HFF-Myc (cell line): ENCODE data around the gene ARMS2.

ENCODE experiments used
- DNase-seq: peaks from one replicate; pipeline ENCODE4 v3.0.0-alpha.2; 2011; ENCODE audit warnings: low read depth; ENCODE audit errors: extremely low read depth
- H3K4me3 ChIP-seq: replicated peaks from 2 replicates; pipeline ENCODE4 v1.5.1; 2011; ENCODE audit warnings: low read depth, mild to moderate bottlenecking, control low read depth, low read length
- TF ChIP-seq, protein P1 (sequence below): IDR thresholded peaks from 2 replicates; pipeline ENCODE4 v1.5.1; 2012; ENCODE audit warnings: mild to moderate bottlenecking, low read depth, low read length, control low read depth; ENCODE audit errors: missing control alignments

The ARMS2 gene

GRCh38 chr10:122492006-122492405 lies 37.6 kb downstream of the ARMS2 start:
- TF ChIP-seq, protein P1, sequence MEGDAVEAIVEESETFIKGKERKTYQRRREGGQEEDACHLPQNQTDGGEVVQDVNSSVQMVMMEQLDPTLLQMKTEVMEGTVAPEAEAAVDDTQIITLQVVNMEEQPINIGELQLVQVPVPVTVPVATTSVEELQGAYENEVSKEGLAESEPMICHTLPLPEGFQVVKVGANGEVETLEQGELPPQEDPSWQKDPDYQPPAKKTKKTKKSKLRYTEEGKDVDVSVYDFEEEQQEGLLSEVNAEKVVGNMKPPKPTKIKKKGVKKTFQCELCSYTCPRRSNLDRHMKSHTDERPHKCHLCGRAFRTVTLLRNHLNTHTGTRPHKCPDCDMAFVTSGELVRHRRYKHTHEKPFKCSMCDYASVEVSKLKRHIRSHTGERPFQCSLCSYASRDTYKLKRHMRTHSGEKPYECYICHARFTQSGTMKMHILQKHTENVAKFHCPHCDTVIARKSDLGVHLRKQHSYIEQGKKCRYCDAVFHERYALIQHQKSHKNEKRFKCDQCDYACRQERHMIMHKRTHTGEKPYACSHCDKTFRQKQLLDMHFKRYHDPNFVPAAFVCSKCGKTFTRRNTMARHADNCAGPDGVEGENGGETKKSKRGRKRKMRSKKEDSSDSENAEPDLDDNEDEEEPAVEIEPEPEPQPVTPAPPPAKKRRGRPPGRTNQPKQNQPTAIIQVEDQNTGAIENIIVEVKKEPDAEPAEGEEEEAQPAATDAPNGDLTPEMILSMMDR, result no peak
- DNase-seq, result no peak
- H3K4me3 ChIP-seq, result no peak overlapping the region

GRCh38 chr10:122492999-122493481 lies 38.6 kb downstream of the ARMS2 start:
- DNase-seq, result no peak
- TF ChIP-seq, protein P1, result no peak
- no peak overlapping the region; the same call in 1 of the 2 replicates for H3K4me3 ChIP-seq

DNA sequence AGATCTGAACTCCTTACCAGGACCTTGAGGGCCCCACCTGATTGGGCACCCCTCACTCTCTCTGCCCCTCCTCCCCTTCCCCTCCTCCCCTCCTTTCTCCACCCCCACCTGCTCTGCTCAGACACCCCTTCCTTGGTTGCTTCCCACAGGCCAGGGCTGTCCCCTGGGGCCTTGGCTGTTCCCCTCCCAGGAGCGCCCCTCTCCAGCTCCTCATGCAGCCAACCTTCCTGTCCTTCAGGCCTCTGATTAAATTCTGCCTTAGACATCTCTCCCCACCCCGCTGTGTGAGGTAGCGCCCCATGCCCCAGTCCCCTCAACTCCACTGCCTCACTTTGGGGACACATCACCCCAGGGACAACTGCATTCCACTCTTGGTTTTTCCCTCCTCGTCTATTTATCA lies 39.3 kb downstream of the ARMS2 start:
- DNase-seq, result no peak
- TF ChIP-seq, protein P1, result no peak
- no peak overlapping the region for H3K4me3 ChIP-seq

DNA sequence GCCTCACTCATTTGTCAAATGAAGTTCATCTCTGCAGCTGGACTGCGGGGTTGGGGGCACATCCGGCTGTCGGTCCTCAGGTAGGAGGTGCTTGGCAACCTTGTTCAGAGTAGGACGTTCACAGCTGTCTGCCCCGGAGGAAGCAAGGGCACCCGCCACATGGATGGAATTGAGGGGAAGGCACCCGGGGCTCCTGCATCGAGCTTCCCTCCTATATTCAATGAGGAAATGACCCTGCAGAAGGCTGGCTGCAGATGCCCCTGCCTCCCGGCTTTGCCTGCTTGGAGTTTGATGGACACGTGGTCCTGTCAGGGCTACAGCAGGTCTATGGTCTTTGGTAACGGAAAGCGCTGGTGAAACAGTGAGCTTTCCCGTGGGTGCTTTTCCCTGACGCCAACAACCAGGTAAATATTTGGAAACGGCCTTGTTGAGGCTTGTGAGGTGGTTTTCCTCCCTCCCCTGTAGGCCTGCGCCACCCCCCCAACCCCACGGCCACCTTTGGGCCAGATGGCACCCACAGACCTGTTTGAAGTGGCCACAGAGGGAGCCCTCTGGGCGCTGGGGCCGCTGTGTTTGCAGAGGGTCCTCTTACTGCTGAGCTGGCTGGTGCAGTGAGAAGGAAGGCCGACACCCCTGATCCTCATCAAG lies 39.8 kb downstream of the ARMS2 start:
- TF ChIP-seq, protein P1, result no peak
- H3K4me3 ChIP-seq, result no peak overlapping the region
- DNase-seq, result no peak

DNA sequence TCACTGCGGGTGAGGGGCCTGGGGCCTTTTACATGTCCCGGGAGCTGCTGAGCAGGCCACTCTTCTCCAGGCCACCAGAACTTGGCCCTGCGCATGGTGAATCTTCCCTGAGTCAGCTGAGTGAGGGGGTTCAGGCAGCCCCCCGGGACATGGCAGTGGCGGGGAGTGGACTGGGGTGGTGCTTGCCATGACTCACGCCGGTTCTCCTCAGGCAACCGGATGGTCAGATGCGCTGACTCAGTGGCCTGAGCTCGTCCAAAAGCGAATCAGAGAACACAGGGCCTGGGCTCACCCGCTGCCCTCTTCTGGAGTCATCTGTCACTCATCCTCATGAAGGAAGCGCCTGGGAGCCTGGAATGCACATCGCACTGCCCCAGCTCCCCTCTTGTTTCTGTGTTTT lies 40.4 kb downstream of the ARMS2 start:
- DNase-seq, result no peak
- TF ChIP-seq, protein P1, result no peak
- H3K4me3 ChIP-seq, result no peak overlapping the region

GRCh38 chr10:122495406-122496340 lies 41.2 kb downstream of the ARMS2 start:
- no peak for DNase-seq
- no peak overlapping the region for H3K4me3 ChIP-seq
- TF ChIP-seq, protein P1, result no peak
